HG03175 (cell line): ENCODE results near the gene SCUBE1.

Source experiments
- ATAC-seq: cut with Tn5 transposase; IDR thresholded peaks from one replicate; pipeline ENCODE4 v1.9.1; 2021; ENCODE audit warnings: mild to moderate bottlenecking, moderate library complexity; ENCODE audit not compliant: unreplicated experiment

SCUBE1 gene

DNA sequence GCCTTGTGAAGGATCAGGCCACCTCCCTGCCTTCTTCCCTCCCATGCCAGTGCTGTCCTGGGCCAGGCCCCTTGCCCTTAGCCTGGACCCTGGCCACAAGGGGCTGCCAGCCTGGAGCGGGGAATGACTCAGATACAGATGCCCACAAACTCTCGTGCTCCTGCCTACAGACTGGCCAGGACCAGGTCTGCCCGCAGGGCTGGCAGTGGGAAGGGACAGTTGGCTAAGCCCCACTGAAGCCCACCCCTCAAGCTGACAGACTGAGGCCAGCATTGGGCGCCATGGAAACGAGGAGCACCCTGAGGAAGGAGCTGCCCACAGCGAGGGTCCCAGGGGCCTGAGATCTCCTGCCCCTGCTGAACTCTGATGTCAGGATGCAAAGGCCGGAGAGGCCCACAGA, 14.1 kb downstream of the SCUBE1 start:
- ATAC-seq: no peak

DNA sequence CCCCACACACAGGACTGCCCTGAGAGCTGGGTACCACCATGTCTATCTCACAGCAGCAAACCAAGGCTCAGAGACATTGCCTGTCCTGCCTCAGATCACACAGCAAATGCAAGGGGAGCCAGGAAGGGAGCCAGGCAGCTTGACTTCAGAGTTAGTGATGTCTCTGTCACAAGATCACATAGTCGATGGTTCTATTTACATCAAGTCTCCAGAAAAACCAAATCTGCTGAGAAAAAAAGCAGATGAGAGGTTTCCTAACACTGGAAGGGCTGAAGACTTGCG, 16.1 kb downstream of the SCUBE1 start:
- ATAC-seq: no peak

DNA sequence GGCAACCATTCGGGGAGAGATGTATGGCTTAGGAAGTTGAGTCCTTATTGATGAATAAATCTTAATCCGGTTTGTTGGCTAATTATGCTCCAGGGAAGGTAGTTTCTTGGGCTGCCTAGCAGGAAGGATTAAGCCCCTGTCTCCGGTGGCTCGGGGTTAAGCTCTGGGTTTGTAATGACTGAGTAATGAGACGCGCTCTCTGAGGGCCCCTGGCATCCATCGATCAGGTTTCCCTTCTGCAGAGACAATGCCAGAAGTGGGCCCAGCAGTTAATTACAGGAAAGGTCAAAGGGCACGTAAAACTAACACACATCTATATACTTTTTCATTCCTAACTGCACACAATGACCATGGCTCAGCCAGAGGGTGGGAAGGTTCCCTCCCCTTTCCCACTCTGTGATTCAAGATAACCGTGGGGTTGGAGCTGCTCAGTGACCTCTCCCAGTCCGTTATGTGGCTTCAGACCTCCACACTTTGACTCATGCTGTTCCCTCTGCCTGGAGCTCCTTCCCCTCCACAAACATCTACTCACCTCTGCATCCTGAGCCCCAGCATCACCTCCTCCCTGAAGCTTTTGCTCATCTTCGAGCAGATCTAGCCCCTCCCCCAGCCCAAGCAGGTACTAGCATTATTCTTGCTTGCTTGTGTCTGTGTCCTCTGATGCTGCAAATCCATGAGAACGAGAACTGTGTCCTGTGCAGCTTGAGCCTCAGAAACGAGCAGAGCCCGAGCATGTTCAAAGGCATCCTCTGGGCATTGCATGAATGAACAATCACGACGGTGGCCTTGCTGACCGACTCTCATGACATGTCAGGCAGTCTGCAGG, 16.6 kb downstream of the SCUBE1 start:
- no peak for ATAC-seq

DNA sequence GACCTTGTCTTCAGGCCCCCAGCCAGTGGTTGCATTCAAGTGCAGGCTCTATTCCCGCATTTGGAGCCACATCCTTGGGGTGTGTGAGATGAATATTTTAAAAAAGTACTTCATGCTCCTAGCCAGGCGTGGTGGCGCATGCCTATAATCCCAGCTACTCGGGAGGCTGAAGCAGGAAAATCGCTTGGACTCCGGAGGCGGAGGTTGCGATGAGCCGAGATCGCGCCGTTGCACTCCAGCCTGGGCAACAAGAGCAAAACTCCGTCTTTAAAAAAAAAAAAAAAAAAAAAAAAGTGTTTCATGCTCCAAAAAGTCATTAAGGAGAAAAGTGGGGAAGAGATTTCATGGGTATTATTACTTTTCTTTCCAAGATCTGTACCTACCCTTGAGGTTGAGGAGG, 18.0 kb downstream of the SCUBE1 start:
- ATAC-seq: no peak

DNA sequence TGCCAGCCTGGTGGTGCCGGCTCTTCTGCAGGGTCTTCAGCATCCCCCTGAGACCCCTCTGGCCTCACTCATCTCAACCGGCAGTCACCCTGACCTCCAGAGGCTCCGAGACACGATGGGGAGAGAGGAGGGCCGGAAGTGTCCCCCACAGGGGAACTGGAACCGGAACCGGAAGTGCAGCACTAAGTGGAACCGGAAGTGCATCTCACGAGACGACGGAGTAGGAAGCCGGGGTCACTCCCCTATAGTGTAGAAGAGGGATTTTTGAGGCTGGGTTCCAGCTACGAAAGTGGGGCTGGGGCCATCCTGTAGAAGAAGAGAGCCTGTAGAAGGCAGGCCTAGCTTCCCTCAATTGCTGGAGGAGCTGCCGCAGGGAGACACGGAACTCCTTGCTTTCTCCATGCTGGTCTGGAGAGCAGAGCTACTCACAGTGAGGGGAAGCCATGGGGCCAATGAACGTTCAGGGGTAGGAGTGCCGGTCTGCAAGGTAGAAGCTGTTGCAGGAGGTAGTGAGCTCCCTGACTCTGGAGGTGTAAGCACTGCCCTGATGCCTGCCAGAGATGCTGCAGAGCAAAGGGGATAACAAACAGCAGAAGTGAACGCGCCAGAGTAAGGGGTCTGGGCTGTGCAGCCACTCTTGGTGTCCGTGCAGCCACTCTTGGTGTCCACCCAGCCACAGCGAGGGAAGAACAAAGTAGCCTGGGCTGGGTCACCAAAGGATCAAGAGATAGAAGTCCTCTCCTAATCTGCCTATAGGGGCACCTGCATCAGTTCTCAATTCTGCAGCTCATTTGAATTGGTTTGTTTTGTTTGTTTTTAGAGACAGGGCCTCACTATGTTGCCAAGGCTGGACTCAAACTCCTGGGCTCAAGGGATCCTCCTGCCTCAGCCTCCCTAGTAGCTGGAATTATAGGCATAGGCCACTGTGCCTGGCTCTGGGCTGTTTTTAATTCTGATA, 21.9 kb downstream of the SCUBE1 start:
- no peak for ATAC-seq

DNA sequence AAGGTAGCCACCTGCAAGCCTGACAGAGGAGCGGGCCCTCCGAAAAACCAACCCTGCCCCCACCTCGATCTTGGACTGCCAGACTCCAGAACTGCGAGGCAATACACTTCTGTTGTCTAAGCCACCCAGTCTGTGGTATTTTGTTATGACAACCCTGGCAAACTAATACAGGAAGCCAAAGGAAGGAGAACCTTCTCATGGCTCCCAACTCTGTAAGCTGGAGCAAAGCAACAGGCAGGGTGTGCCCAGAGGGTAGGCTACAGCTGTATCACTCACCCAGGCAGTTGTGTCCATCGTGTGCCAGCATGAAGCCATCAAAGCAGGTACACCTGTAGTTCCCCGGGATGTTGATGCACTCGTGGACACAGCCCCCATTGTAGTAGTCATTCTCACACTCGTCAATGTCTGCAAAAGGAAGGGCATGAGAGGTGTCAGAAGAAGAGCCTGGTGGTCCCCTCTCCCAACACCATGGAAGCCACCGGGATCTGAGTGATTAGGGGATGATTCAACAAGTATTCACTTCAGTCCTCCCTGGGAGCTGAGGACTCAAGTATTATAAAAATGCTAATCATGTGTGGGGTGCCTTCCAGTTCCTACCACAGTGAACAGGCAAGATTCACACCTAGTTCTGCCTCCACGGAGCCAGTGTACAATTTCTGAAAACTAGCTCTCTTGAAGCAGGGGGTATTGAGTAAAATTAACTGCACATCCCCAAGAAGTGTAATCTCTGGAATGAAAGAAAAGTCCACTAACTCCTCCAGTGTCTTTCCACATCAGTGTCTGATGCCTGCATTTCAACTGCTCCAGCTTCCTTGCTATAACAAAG, 23.3 kb downstream of the SCUBE1 start:
- no peak for ATAC-seq

DNA sequence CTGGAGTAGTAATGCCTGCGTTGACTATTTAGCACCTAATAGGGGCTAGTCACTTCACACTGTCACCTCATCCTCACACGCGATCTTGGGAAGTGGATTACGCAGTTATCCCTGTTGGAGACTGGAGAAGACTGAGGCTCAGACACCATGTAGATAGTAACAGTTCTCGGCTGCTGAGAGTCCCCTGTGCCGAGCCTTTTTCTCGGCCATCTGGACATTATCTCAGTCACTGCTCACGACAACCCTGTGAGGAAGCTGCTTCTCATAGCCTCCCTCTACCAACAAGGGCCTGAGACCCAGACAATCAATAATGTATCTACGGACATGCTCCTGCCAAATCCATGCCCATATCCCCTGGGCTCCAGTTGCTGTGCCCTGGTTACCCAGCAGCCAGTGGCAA, 25.9 kb downstream of the SCUBE1 start:
- ATAC-seq: no peak

DNA sequence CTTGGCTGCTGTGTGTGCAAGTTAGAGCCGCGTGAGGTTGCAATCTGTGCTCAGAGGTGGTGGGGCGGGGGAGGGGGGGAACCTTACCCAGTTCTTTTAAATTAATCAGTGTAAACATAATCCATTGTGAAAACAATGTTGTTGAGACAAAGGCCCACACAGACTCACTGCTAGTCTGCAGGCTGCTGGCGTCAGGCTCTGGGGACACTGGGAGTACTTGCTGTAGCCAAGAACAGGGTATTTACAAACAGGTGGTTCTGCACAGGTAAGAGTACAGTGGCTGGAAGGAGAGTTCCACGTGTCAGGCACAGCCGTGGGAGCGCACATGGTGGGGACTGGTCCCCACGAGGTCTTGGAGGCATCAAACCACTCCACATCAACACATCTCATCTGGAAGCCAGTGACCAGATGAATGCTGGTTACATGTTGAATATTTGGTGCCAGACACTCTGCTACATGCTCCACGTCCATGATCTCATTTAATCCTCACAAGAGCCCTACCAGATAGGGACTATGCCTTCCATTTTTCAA, 27.4 kb downstream of the SCUBE1 start:
- ATAC-seq: no peak

DNA sequence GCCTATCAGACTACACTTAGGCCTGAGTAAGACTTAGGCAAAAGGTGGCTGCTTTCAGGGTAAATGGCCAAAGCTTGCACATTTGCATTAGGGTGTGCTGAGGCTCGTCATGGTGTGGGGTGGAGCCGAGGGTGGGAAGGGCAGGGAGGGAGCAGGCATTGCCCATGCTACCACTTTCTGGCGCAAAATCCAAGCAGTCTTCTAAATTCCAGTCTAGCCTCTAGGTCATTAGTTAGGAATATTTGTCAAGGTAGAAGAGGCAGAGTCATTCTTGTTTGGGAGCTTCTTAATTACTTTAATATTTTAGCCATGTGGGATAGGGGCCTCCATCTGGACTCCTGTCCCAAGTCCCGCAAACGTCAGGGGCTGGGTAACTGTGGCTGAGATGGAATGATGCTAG, 28.6 kb downstream of the SCUBE1 start:
- ATAC-seq: no peak

DNA sequence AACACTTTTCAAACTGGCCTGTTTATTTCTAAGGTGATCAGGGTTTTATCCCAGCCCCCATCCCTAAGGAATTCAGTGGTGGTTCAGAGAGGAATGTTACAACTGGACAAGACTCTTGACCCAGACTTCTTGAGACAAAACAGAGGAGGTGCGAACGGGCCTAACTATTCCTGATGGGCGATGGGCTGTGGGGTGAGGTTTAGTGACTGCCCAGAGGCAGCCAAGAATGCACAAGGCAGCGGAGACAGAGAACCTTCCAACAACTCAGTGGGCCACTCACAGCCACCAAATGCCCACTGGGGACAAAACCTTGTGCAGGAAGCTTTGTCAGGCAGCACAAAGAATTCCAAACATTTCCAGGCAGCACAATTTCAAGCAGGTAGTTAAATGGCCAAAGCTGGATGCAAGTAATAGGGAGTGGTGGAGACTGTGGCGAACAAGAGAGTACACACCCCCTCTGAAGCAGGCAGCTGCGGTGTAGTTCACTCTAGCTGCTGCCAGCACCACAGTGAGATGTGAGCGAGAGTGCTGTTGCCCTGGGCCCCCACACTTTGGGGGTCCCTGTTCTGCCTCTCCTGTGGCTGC, 29.2 kb downstream of the SCUBE1 start:
- no peak for ATAC-seq

DNA sequence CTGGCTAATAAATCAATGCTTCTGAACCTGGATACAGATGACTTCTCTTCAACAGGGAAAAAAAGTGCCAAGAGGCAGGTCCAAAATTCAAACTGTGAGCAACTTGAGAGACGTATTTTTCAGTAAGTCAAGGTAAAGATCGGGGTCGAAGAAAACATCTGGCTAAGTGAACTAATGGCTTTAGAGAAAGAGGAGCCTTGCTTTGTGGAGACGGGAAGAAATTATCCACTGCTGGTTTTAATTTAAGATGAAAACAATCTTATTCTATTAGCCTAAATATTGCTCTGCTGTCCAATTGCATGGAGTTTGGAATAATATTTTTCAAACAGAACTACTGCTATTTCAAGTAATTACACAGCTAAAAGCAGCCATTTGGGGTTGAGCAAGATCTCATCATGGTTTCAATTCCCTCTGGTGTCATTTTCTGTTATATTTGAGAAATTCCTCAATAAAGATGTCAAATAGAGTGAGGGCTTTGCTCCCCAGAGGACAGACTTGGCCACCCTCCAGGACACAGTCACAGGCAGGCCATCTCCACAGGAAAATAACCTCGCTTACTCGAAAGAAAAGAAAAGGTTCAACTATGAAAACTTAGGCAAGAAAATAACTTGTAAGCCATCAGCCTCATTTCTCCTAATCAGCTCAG, 29.8 kb downstream of the SCUBE1 start:
- no peak for ATAC-seq

DNA sequence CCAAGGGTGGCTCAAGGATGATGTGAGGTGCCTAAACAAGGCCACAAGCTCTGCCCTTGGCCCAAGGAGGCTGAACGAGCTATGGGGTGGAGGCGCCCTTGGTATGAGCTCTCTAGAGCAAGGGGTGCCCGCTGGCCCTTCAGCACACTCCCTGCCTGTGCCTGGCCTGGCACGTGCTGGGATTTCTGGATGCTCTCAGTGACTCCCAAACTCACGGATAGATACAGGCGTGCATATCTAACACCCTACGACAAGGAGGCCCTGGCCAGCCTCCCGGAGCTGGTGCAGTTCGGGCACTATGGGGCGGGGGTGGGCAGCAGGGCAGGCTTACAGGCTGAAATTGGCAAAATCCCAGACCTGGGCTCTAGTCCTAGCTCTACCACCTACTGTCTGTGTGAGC, 30.6 kb downstream of the SCUBE1 start:
- ATAC-seq: no peak

DNA sequence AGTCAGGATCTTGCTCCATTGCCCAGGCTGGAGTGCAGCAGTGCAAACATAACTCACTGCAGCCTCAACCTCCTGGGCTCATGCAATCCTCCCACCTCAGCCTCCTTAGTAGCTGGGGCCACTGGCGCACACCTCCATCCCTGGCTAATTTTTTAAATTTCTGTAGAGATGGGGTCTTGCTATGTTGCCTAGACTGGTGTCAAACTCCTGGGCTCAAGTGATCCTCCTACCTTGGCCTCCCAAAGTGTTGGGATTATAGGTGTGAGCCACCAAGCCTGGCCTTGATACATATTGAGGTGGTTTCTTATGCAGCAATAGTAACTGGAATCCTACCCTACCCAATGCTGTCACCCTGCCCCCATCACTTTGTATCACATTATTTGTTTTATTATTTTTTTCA, 32.4 kb downstream of the SCUBE1 start:
- no peak for ATAC-seq

DNA sequence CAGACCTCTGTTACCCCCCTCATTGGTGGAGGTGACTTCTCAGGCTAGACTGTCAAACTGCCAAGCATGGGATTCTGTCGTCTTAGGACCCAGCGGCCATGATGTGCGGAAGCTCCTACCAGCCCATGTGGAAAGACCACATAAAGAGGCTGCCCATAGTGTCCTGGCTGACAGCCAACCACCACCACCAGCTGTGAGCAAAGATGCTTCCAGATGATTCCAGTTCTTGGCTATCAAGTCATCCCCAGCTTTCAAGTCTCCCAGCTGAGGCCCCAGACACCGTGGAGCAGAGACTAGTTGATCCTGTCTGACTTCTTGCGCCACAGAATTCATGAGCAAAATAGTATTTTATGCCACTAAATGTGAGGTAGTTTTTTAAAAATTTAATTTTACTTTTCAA, 32.9 kb downstream of the SCUBE1 start:
- ATAC-seq: no peak

DNA sequence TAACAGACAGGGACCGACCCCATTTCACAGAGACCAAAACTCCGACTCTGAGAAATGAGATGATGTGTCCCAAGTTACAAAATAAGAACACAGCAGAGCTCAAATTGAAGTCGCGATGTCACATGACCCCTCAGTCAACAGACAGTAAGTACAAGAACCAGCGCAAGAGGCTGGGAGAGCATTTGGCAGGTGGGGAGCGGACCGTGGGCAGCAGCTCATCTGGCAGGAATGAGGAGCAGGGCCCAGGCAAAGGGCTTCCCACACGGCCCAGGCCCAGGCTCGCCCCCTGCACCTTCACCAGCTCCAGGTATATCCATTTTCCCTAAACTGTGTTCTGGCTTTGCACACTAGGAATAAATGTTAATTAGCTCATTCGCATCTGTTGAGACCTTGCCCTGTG, 34.3 kb downstream of the SCUBE1 start:
- no peak for ATAC-seq

DNA sequence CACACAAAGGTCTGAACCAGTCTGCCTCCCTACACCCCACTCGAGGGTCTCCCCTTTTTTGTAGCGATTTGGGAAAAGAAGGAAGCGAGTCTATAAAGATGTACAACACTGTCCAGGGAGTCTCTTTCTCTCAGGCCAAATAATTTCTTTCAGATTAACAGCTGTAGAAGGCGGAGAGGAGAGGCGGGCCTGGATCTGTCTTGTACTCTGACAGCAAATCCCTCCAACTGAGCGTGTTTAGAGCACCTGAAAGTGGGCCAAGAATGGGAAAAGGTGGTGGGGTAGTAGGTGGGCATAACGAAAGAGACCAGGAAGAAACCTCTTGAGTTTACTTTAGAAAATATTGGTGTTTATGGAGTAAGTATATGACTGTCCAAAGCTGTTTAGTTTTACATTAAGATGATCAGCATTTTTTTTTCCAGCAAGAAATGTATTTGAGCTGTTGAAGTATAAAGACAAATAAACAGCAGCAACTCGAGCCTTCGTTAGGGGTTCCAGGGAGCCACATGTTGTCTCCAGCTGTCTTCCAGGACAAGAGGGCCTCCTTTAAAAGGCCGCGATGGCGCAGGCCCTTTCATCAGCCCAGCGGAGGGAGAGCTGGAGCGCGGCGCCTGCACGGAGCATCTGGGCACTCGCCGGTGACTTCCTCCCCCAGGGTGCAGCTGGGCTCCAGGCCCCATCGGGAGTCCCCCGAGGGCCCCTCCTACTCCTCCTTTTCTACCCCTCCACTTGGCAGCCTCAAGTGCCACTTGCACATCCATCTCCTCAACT, 34.9 kb downstream of the SCUBE1 start:
- ATAC-seq: no peak

DNA sequence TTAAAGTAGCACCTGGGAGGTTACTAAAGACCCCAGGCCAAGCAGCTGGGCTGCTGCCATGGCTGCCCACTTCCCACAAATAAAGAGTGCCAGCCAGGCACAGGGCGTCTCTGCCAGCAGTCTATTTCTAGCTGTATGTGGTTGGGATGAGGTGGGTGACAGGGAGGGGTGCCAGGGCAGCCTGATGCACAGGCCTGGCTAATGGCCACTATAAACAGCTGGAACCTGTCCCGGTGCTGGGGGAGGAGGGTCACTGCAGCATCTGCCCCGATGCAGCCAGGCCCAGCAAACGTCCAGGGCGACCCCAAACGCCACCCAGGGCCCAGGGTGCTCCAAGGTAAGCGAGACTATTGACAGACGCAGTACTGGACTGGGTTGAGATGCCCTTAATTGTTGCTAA, 37.4 kb downstream of the SCUBE1 start:
- no peak for ATAC-seq

DNA sequence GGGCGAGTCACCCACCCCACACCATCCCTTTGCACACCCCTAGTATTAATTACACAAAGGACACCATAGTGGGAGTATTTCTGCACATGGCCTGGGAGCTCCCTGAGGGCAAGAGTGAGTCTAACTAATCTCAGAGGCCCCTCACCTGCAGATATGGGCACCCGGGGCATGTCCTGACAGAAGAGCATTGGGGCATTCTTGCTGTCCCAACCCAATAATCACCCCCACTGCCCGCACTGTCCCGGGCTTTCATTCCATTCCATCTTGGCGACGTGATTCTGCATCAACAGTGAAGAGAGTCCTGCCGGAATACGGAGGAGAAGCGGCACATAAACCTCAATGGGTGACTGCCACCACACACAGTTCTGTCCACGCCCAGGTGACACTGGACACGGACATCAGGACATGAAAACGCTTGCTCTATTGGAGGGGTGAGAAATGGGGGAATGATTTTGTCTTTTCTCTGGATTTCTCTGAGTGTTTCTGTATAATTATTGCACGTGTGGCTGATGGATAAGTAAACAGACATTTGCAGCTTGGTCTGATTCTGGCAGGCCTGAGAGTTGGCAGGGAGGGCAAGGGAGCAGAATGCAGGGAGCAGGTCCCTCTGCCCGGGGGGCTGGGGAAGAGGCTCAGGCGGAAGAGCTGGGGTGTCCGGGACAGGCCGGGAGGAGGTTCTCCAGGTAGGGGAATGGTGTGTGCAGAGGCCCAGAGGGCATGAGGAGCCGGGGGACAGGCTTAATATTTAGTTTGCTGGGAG, 38.2 kb downstream of the SCUBE1 start:
- ATAC-seq: no peak

DNA sequence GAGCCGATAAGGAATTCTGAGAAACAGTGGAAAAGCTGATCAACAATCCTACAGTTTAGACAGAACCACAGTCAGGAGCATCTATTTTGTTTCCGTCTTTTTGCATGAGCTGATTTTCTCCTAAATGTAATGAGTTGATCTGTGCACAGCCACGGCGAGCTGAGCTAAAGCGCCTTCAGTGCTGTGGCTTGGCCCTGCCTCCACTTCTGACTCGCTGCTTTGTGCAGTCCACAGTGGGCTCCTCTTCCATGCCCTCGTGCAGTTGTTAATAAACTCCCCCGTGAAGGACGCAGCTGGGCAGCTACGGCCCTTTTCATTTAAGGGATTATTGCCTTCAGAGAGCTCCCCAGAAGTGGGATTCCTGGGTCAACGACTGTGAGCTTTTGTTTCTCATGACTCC, 39.4 kb downstream of the SCUBE1 start:
- ATAC-seq: no peak
